Gastroesophageal sphincter (tissue), 3 donors: ENCODE results near the gene ZFYVE28.

Experiments used
- EP300 ChIP-seq: sonication (generic); formaldehyde crosslinking; IDR thresholded peaks from one replicate; pipeline ENCODE4 v1.6.1; 2017; ENCODE audit warnings: antibody characterized with exemption, mild to moderate bottlenecking
- POLR2A ChIP-seq, 2 donors: fragments of 450-650 bp; IDR thresholded peaks; one replicate each; pipeline ENCODE4 v1.6.1; 2017; ENCODE audit warnings: antibody characterized with exemption in 2 of 2, mild to moderate bottlenecking in 2 of 2, moderate library complexity in 1 of 2
- POLR2AphosphoS5 ChIP-seq: sonication (generic); formaldehyde crosslinking; IDR thresholded peaks from one replicate; pipeline ENCODE4 v1.6.1; 2017; ENCODE audit warnings: antibody characterized with exemption
- TF ChIP-seq, protein P1 (sequence below), 4 experiments: fragments of 200-600 bp in 2 of 4; fragments of 450-650 bp in 2 of 4; sonication (generic) in 1 of 4; IDR thresholded peaks; one replicate each; pipeline ENCODE4 v1.5.1; 2017 to 2019; ENCODE audit warnings: antibody characterized with exemption in 4 of 4, mild to moderate bottlenecking in 2 of 4, moderate library complexity in 2 of 4

DNA sequence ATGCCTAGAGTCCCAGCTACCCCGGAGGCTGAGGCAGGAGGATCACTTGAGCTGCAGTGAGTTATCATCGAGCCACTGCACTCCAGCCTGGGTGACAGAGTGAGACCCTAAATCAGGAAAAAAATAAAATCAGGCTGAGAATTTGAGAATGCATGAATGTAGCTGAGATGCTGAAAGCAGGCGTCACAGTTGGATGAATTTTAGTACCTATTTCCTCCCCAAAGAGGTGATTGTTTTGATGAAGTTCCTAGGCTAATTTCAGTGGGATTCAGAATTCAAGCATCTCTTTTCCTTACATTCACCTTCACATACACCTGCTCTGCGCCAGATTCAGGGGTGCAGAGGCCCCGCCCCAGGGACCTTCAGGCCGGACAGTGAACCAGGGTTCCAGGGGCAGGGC is 3.5 kb upstream of the ZFYVE28 start:
- TF ChIP-seq, protein P1, sequence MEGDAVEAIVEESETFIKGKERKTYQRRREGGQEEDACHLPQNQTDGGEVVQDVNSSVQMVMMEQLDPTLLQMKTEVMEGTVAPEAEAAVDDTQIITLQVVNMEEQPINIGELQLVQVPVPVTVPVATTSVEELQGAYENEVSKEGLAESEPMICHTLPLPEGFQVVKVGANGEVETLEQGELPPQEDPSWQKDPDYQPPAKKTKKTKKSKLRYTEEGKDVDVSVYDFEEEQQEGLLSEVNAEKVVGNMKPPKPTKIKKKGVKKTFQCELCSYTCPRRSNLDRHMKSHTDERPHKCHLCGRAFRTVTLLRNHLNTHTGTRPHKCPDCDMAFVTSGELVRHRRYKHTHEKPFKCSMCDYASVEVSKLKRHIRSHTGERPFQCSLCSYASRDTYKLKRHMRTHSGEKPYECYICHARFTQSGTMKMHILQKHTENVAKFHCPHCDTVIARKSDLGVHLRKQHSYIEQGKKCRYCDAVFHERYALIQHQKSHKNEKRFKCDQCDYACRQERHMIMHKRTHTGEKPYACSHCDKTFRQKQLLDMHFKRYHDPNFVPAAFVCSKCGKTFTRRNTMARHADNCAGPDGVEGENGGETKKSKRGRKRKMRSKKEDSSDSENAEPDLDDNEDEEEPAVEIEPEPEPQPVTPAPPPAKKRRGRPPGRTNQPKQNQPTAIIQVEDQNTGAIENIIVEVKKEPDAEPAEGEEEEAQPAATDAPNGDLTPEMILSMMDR (IDR thresholded peaks at IDR 0.05) = no peak
- no peak for TF ChIP-seq POLR2A (IDR thresholded peaks at IDR 0.05)
- TF ChIP-seq EP300 = no peak
- TF ChIP-seq POLR2AphosphoS5 = no peak
